Cardiac atrium fibroblast (primary cell): Measurements from ENCODE around the gene BLTP3B. TPM values are rescaled to one million over a fixed set of nuclear protein-coding genes. Genes with fewer than 3 reads are reported as not detected.

Experiments used
- total RNA-seq: library from RNA; depleted of rRNA; stranded (reverse); fragments of >200 nt; gene quantifications from 2 replicates; pipeline ENCODE4 v1.2.3, GENCODE V29; 2015

The BLTP3B gene, protein sequence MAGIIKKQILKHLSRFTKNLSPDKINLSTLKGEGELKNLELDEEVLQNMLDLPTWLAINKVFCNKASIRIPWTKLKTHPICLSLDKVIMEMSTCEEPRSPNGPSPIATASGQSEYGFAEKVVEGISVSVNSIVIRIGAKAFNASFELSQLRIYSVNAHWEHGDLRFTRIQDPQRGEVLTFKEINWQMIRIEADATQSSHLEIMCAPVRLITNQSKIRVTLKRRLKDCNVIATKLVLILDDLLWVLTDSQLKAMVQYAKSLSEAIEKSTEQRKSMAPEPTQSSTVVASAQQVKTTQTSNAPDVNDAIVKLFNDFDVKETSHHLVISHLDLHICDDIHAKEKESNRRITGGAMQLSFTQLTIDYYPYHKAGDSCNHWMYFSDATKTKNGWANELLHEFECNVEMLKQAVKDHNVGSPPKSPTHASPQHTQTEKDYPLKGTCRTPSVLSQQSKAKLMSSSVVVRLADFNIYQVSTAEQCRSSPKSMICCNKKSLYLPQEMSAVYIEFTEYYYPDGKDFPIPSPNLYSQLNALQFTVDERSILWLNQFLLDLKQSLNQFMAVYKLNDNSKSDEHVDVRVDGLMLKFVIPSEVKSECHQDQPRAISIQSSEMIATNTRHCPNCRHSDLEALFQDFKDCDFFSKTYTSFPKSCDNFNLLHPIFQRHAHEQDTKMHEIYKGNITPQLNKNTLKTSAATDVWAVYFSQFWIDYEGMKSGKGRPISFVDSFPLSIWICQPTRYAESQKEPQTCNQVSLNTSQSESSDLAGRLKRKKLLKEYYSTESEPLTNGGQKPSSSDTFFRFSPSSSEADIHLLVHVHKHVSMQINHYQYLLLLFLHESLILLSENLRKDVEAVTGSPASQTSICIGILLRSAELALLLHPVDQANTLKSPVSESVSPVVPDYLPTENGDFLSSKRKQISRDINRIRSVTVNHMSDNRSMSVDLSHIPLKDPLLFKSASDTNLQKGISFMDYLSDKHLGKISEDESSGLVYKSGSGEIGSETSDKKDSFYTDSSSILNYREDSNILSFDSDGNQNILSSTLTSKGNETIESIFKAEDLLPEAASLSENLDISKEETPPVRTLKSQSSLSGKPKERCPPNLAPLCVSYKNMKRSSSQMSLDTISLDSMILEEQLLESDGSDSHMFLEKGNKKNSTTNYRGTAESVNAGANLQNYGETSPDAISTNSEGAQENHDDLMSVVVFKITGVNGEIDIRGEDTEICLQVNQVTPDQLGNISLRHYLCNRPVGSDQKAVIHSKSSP (N-terminal part only)
- total RNA-seq, result 13.4 and 22.7 TPM in 2 replicates

DNA sequence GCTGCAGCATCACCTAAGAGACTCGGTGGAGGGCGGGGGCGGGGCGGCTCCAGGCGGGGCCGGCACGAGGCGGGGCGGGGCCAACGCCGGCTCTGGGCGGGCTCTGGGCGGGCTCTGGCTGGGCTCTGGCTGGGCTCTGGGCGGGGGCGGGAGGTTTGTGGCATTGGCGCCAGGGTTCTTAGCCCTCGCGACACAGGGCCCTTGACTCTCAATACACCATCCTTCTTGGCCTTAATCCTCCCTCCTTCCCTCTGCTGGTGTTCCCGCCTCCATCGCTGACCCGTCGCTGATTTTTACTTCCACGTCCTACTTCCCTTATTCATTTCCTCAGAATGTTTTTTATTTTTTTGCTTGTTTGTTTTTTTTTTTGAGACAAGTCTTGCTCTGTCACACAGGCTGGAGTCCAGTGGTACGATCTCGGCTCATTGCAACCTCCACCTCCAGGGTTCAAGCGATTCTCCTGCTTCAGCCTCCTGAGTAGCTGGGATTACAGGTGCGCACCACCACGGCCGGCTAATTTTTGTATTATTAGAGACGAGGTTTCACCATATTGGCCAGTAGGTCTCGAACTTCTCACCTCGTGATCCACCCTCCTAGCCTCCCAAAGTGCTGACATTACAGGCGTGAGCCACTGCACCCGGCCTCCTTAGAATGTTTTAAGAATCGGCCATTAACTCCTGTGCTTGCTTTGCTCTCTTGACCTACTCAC, at the start of gene BLTP3B:
BLTP3B (minus strand) TSS at position 24 of the 709 bp plus-strand sequence. CDS start 239 bp downstream, outside the sequence.

Other genes starting within 250 kb of the BLTP3B start
- 2.9 TPM in 1 of 2 replicates, not detected in the other for gene ANKS1B, start 157.9 kb downstream of the BLTP3B start, total RNA-seq
- gene ACTR6, start 57.9 kb upstream of the BLTP3B start, total RNA-seq, result 7.9 and 10.2 TPM in 2 replicates
- gene DEPDC4, start 124.2 kb upstream of the BLTP3B start, total RNA-seq, result not detected in 2 replicates
- 20.3 and 36.3 TPM in 2 replicates for gene SCYL2, start 124.3 kb upstream of the BLTP3B start, total RNA-seq
- not detected in 2 replicates for gene SLC17A8, start 214.2 kb upstream of the BLTP3B start, total RNA-seq